K562 (cell line): Measurements from ENCODE around the gene ZNF267. TPM values are rescaled to one million over a fixed set of nuclear protein-coding genes. Genes with fewer than 3 reads are reported as not detected.
"Not testable (repeated sequence)": the region's sequence is repeated elsewhere in the genome, so short reads cannot be mapped to it uniquely, and the experiment has no call there.

Experiments
- ATAC-seq: fragments of 200-7000 bp; cut with Tn5 transposase; 3 replicates; pipeline ENCODE4 v1.9.1; 2020; ENCODE audit warnings: moderate library complexity
- BruUV-seq: library from RNA; stranded (reverse); fragments of 400-500 nt; replicated peaks from 2 replicates; lab custom pipeline; 2021; lab: Mats Ljungman, UMichigan
- CTCF ChIA-PET: fragments of 300-600 bp; formaldehyde crosslinking; extraction: SDS; loops from one replicate; lab custom pipeline; 2021; ENCODE audit warnings: low intra/inter-chr PET ratio; lab: Yijun Ruan, JAX
- POLR2A ChIA-PET: fragments of 300-600, 350-650 bp; sonication (Branson Sonifier 250); formaldehyde crosslinking; extraction: SDS; loops from one replicate; lab custom pipeline; 2021; ENCODE audit warnings: antibody characterized with exemption, inconsistent platforms; lab: Yijun Ruan, JAX
- DNase-seq, 4 experiments: peaks; one replicate each; pipeline versions ENCODE4 v3.0.0 to v3.0.0-alpha.2; 2011 to 2018; ENCODE audit warnings: low spot score in 3 of 4, mixed read lengths in 3 of 4; ENCODE audit errors: extremely low read depth in 1 of 4
- FAIRE-seq: peaks from 2 replicates; lab custom pipeline; 2011; peaks lifted over from hg19 to GRCh38; lab: Jason Lieb, UNC
- H2AFZ ChIP-seq: 2 replicates; pipeline ENCODE4 v1.6.0; 2011; ENCODE audit warnings: low read depth, low read length, control low read depth, inconsistent platforms
- H3K27ac ChIP-seq: fragments of 200-600 bp; 3 replicates; pipeline ENCODE4 v1.8.0; 2011; ENCODE audit warnings: low read depth, mild to moderate bottlenecking, control low read depth, inconsistent platforms, low read length, moderate library complexity, mixed read lengths; ENCODE audit errors: extremely low read depth
- H3K27me3 ChIP-seq, 2 experiments: fragments of 300-600 bp in 1 of 2; 2 replicates in 1 of 2; 3 replicates in 1 of 2; pipeline versions ENCODE4 v1.6.0 to v1.8.0; 2011; ENCODE audit warnings: inconsistent platforms in 2 of 2, low read length in 2 of 2, mild to moderate bottlenecking in 1 of 2, mixed read lengths in 1 of 2, moderate library complexity in 1 of 2; ENCODE audit not compliant: control insufficient read depth in 2 of 2, insufficient read depth in 2 of 2
- H3K36me3 ChIP-seq: fragments of 300-600 bp; 3 replicates; pipeline ENCODE4 v1.8.0; 2011; ENCODE audit warnings: mild to moderate bottlenecking, low read length, inconsistent platforms; ENCODE audit not compliant: control insufficient read depth, insufficient read depth
- H3K4me1 ChIP-seq, 2 experiments: fragments of 200-600 bp in 1 of 2; replicated peaks in 1 of 2; 2 replicates in 1 of 2; 3 replicates in 1 of 2; pipeline versions ENCODE4 v1.5.1 to v1.8.0; 2011; ENCODE audit warnings: inconsistent platforms in 2 of 2, low read length in 2 of 2, mild to moderate bottlenecking in 1 of 2, mixed read lengths in 1 of 2, moderate library complexity in 1 of 2; ENCODE audit not compliant: control insufficient read depth in 2 of 2, insufficient read depth in 2 of 2
- H3K4me2 ChIP-seq: 2 replicates; pipeline ENCODE4 v1.6.1; 2011; ENCODE audit warnings: low read length, control low read depth, inconsistent platforms, mixed read lengths; ENCODE audit not compliant: insufficient read depth
- H3K4me3 ChIP-seq: fragments of 200-600 bp; sonication (generic), shearing (Covaris generic); 2 replicates; pipeline ENCODE4 v1.5.1; 2016; ENCODE audit warnings: control low read depth, inconsistent platforms
- H3K79me2 ChIP-seq: fragments of 200-600 bp; 3 replicates; pipeline ENCODE4 v1.8.0; 2011; ENCODE audit warnings: low read length, inconsistent platforms; ENCODE audit not compliant: control insufficient read depth, insufficient read depth
- H3K9ac ChIP-seq, 2 experiments: 2 replicates each; pipeline versions ENCODE4 v1.6.0 to v1.6.1; 2011; ENCODE audit warnings: low read depth in 2 of 2, low read length in 2 of 2, control low read depth in 1 of 2, inconsistent platforms in 1 of 2, mild to moderate bottlenecking in 1 of 2, mixed read lengths in 1 of 2; ENCODE audit not compliant: insufficient read depth in 1 of 2
- H3K9me1 ChIP-seq: one replicate; pipeline ENCODE4 v1.6.0; 2011; ENCODE audit warnings: inconsistent platforms, mild to moderate bottlenecking, low read length, moderate library complexity; ENCODE audit not compliant: control insufficient read depth, insufficient read depth
- H3K9me3 ChIP-seq: replicated peaks from 2 replicates; pipeline ENCODE4 v1.5.1; 2011; ENCODE audit warnings: low read depth, low read length, inconsistent platforms; ENCODE audit not compliant: control insufficient read depth, insufficient read depth
- H4K20me1 ChIP-seq: replicated peaks from 2 replicates; pipeline ENCODE4 v1.6.1; 2011; ENCODE audit warnings: low read length, inconsistent platforms, mixed read lengths; ENCODE audit not compliant: control insufficient read depth, insufficient read depth
- WGBS: fragments of 100-300 bp; shearing (Covaris generic); methylation state at CpG from one replicate; pipeline ENCODE4 v1.1.6; 2016; ENCODE audit warnings: low coverage, mixed read lengths; ENCODE audit not compliant: insufficient coverage; ENCODE audit errors: missing lambda C conversion rate; 5-methylcytosine and 5-hydroxymethylcytosine counted together
- in situ Hi-C: fragments of 300-500 bp; cut with MboI; formaldehyde crosslinking; loops from 4 replicates; pipeline ENCODE4 v1.15.0; 2018; ENCODE audit warnings: inconsistent platforms, mixed read lengths
- intact Hi-C: fragments of 100-400 bp; cut with micrococcal nuclease; formaldehyde crosslinking; loops from 2 replicates; pipeline ENCODE4 v1.14.2; 2022
- polyA plus RNA-seq, 8 experiments: library from polyadenylated mRNA; depleted of rRNA in 4 of 8; stranded (reverse) in 5 of 8; unstranded in 3 of 8; fragments of >200 nt; fragmentation: Nextera tagmentation in 2 of 8; fragmentation: Illumina TruSeq in 1 of 8; extraction: Ambion mirVana in 2 of 8; extraction: Trizol in 1 of 8; gene quantifications; 2 replicates each; pipeline versions ENCODE4 v1.2.1 to v1.2.3, GENCODE V29; 2011 to 2014; ENCODE audit warnings: inconsistent platforms in 1 of 8, missing spikeins in 1 of 8
- total RNA-seq, 7 experiments: library from RNA; depleted of rRNA in 6 of 7; stranded (reverse); fragments of >200 nt in 6 of 7; fragmentation: Illumina TruSeq in 2 of 7; extraction: Trizol in 2 of 7; gene quantifications; 2 replicates each; pipeline versions ENCODE4 v1.2.1 to v1.2.3, GENCODE V29; 2011 to 2021; ENCODE audit warnings: low replicate concordance in 1 of 7

ZNF267 gene
- total and polyA plus RNA-seq, 9 of the 15 experiments (the other 6 are each of a cell fraction or from before 2014, with no cell fraction given): 14.6 to 38.8 (median 21.5) TPM

DNA sequence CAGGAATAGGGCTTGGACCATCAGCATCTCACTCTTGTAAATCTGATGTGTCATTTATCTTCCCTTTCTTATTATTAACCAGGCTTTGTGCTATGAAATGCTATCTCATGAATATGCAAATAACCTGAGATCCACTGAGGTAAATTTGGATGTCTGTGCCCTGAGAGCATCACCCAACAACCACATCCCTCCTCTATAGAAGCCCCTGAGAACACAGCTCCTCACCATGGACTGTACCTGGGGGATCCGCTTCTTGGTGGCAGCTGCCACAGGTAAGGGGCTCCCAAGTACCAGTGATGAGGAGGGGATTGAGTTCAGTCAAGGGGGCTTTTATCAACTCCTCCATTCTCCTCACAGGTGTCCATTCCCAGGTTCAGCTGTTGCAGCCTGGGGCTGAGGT is 78.2 kb downstream of the ZNF267 start:
- H3K9me1 ChIP-seq, H3K9ac ChIP-seq, H3K79me2 ChIP-seq, DNase-seq, H3K36me3 ChIP-seq, intact Hi-C loops, FAIRE-seq, H3K27ac ChIP-seq, H3K4me2 ChIP-seq, POLR2A ChIA-PET, in situ Hi-C loops, H2AFZ ChIP-seq, H3K9me3 ChIP-seq, H3K27me3 ChIP-seq, H3K4me1 ChIP-seq, CTCF ChIA-PET, ATAC-seq, H3K4me3 ChIP-seq, H4K20me1 ChIP-seq, BruUV-seq: not testable (repeated sequence)
- WGBS: 0% methylated on average over 1 of the region's 1 CpG

DNA sequence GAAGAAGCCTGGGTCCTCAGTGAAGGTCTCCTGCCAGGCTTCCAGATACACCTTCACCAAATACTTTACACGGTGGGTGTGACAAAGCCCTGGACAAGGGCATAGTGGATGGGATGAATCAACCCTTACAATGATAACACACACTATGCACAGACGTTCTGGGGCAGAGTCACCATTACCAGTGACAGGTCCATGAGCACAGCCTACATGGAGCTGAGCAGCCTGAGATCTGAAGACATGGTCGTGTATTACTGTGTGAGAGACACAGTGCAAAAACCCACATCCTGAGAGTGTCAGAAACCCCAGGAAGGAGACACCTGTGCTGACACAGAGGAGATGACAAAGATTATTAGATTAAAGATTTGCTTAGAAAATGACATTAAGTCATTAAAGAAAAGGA is 78.6 kb downstream of the ZNF267 start:
- H3K79me2 ChIP-seq, FAIRE-seq, H4K20me1 ChIP-seq, H3K27ac ChIP-seq, H3K27me3 ChIP-seq, DNase-seq, H3K9ac ChIP-seq, CTCF ChIA-PET, H3K9me1 ChIP-seq, H2AFZ ChIP-seq, H3K4me3 ChIP-seq, H3K4me2 ChIP-seq, H3K36me3 ChIP-seq, BruUV-seq, ATAC-seq, intact Hi-C loops, H3K4me1 ChIP-seq, POLR2A ChIA-PET, H3K9me3 ChIP-seq, in situ Hi-C loops: not testable (repeated sequence)
- 0% methylated on average over 1 of the region's 3 CpGs for WGBS
